Activated CD4-positive, alpha-beta T cell treated with anti-CD3 and anti-CD28 coated beads, Interleukin-2, amount 50 U/mL, for 16 hours (primary cell): ENCODE measurements around the gene GABBR2.
A peak's percentile ranks its signal among the peaks of the same experiment; 100 is the strongest.
"Not testable (repeated sequence)": the region's sequence is repeated elsewhere in the genome, so short reads cannot be mapped to it uniquely, and the experiment has no call there.

Experiments
- DNase-seq: peaks from one replicate; pipeline ENCODE4 v3.0.0-alpha.2; 2020

GABBR2 gene

GRCh38 chr9:98591696-98592095 is 117.0 kb downstream of the GABBR2 start:
- no peak for DNase-seq

GRCh38 chr9:98590101-98590500 is 118.6 kb downstream of the GABBR2 start:
- DNase-seq = no peak

GRCh38 chr9:98589102-98589501 is 119.6 kb downstream of the GABBR2 start:
- no peak for DNase-seq

- not testable (repeated sequence) for DNase-seq
Observed at GRCh38 chr9:98584853-98585438, 123.8 kb downstream of the GABBR2 start.

GRCh38 chr9:98584059-98584458 is 124.7 kb downstream of the GABBR2 start:
- peak; percentile 71 for DNase-seq

GRCh38 chr9:98583417-98583816 is 125.3 kb downstream of the GABBR2 start:
- DNase-seq = no peak

- no peak for DNase-seq
Observed at GRCh38 chr9:98580956-98581355, 127.8 kb downstream of the GABBR2 start.

- DNase-seq = no peak
Observed at GRCh38 chr9:98579700-98580099, 129.0 kb downstream of the GABBR2 start.

GRCh38 chr9:98577446-98577845 is 131.3 kb downstream of the GABBR2 start:
- no peak for DNase-seq

GRCh38 chr9:98576859-98577258 is 131.9 kb downstream of the GABBR2 start:
- no peak for DNase-seq

GRCh38 chr9:98576354-98576753 is 132.4 kb downstream of the GABBR2 start:
- peak; percentile 16 for DNase-seq

- DNase-seq = peak; percentile 79
Observed at GRCh38 chr9:98575379-98576346, 133.1 kb downstream of the GABBR2 start.

GRCh38 chr9:98573749-98574278 is 134.9 kb downstream of the GABBR2 start:
- DNase-seq = no peak

- DNase-seq = no peak
Observed at GRCh38 chr9:98572796-98573195, 135.9 kb downstream of the GABBR2 start.

GRCh38 chr9:98572054-98572627 is 136.6 kb downstream of the GABBR2 start:
- no peak for DNase-seq

- DNase-seq = no peak
Observed at GRCh38 chr9:98571643-98572042, 137.1 kb downstream of the GABBR2 start.

- DNase-seq = no peak
Observed at GRCh38 chr9:98570663-98571440, 137.9 kb downstream of the GABBR2 start.

- DNase-seq = no peak
Observed at GRCh38 chr9:98570055-98570454, 138.7 kb downstream of the GABBR2 start.

GRCh38 chr9:98569491-98569890 is 139.2 kb downstream of the GABBR2 start:
- DNase-seq = no peak

- no peak for DNase-seq
Observed at GRCh38 chr9:98568909-98569469, 139.7 kb downstream of the GABBR2 start.

GRCh38 chr9:98568234-98568908 is 140.4 kb downstream of the GABBR2 start:
- no peak for DNase-seq
